ENCODE results near the gene ACAP3.

Gene ACAP3

DNA sequence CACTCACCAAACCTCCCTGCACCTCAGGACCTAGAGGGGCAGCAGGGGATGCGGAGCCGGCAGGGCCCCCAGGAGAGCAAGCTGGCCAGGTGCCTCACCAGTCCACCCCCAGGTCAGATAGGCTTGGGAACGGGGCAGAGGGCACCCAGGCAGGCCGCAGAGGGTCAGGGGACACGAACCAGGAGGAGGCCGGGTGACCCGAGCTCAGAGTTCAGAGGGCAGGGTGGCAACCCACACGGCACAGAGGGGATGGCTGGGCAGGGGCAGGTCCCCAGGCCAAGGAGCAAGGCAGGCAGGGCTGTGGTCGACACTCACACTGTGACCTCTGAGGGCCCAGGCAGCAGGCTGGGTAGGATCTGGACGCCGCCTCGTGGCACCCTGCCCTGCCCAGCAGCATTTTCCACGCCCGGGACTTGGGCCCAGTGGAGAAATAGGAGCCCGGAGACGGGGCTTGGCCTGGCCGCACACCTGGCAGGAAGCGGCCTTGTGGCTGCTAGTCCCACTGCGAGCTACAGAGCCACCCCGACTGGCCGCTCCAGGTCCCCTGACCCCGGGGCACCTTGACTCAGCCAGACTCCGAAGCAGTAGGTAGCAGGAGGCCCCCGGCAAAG is 36.2 kb upstream of the ACAP3 start:
- H3K4me3 ChIP-seq (ENCODE audit: low read depth, low read length), result no peak overlapping the region
- no peak for DNase-seq (ENCODE audit: low read depth)
- TF ChIP-seq, protein P1, sequence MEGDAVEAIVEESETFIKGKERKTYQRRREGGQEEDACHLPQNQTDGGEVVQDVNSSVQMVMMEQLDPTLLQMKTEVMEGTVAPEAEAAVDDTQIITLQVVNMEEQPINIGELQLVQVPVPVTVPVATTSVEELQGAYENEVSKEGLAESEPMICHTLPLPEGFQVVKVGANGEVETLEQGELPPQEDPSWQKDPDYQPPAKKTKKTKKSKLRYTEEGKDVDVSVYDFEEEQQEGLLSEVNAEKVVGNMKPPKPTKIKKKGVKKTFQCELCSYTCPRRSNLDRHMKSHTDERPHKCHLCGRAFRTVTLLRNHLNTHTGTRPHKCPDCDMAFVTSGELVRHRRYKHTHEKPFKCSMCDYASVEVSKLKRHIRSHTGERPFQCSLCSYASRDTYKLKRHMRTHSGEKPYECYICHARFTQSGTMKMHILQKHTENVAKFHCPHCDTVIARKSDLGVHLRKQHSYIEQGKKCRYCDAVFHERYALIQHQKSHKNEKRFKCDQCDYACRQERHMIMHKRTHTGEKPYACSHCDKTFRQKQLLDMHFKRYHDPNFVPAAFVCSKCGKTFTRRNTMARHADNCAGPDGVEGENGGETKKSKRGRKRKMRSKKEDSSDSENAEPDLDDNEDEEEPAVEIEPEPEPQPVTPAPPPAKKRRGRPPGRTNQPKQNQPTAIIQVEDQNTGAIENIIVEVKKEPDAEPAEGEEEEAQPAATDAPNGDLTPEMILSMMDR (IDR thresholded peaks at IDR 0.05; ENCODE audit: insufficient read depth, low read depth, low read length, missing control alignments), result no peak

DNA sequence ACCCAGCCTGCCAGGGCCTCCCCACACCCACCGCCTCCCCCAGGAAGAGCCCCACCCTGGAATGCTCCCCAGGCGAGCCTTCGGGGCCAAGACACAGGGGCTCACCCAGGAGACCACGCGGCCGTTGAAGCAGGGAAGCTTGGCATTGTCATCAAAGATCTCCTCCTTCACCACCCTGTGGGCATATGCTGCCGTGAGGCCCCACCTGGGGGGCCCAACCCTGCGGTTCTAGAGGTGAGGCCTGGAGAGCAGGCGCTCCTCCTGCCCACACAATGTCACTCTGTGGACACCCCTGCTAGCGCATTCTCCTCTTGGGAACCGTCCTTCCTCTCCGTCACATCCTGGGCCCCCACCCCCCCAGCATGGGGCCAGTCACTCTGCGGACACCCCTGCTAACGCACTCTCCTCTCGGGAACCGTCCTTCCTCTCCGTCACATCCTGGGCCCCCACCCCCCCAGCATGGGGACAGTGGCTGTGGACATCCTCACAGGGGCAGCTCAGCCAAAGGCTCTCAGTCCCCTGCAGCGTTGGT is 34.9 kb upstream of the ACAP3 start:
- no peak overlapping the region for H3K4me3 ChIP-seq (ENCODE audit: low read depth, low read length)
- no peak for DNase-seq (ENCODE audit: low read depth)
- TF ChIP-seq, protein P1 (IDR thresholded peaks at IDR 0.05; ENCODE audit: insufficient read depth, low read depth, low read length, missing control alignments), result no peak

DNA sequence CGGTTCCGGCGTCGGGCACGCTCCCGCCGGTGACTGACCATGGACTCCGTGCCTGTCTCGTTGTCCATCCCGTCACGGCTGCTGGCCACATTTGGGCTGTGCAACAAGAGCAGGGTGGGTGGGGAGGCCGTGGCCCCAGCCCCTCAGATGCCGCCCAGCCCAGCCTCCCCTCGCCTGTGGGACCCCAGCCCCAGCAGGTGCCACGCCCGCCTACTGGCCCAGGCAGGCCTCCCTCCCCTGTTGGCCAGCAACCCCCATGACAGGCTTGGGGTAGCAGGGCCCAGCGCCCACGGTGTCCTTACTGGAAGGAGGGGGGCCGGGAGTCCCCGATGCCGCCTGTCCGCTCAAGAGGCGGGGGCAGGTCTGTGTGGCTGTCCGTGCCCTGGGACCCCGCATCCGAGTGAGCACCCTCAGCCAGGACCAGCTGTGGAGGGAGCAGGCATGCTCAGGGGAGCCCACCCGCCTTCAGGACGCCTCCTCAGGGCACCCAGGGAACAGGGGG is 34.4 kb upstream of the ACAP3 start:
- DNase-seq (ENCODE audit: low read depth), result no peak
- no peak overlapping the region for H3K4me3 ChIP-seq (ENCODE audit: low read depth, low read length)
- TF ChIP-seq, protein P1 (IDR thresholded peaks at IDR 0.05; ENCODE audit: insufficient read depth, low read depth, low read length, missing control alignments), result no peak

DNA sequence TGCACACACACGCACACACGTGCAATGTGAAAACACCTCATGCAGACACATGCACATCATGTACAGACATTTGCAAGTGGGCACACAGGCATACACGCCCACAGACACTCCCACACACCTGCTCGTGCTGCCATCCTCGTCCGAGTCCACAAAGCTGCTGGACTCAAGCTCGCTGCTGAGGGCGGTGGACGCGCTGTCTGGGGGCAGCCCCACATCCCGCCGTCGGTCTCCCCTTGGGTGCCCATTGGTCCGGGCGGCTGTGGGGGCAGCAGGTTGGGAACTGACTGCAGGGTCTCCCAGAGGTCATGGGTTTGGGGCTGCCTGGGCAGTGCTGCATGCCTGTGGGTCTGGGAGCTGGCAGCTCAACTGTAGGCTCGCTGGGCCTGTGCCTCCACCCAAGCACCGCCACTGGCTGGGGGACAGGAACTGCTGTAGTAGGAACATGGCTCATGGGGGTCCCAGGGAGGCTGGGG is 33.9 kb upstream of the ACAP3 start:
- no peak for DNase-seq (ENCODE audit: low read depth)
- TF ChIP-seq, protein P1 (IDR thresholded peaks at IDR 0.05; ENCODE audit: insufficient read depth, low read depth, low read length, missing control alignments), result no peak
- no peak overlapping the region for H3K4me3 ChIP-seq (ENCODE audit: low read depth, low read length)

DNA sequence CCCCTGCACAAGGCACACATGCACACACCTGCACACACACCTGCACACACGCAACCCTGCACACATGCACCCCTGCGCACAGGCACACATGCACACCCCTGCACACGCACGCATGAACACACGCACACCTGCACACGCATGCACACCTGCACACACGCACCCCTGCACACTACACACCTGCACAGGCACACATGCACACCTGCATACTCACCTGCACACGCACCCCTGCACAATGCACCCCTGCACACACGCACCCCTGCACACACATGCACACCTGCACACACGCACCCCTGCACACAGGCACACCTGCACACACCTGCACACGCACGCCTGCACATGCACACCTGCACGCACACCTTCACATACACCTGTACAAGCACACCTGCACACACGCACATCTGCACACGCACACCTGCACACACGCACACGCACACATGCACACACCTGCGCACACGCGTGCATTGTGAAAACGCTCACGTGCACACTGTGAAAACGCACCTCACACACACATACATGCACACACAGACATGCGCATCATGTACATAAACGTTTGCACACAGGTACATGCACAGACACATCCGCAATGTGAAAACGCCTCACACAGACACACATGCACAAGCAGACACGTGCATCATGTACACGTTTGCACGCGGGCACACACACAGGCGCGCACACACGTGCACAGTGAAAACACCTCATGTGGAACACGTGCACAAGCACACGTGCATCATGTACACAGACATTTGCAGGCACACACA is 33.2 kb upstream of the ACAP3 start:
- H3K4me3 ChIP-seq (ENCODE audit: low read depth, low read length), result no peak overlapping the region
- DNase-seq (ENCODE audit: low read depth), result no peak
- TF ChIP-seq, protein P1 (IDR thresholded peaks at IDR 0.05; ENCODE audit: insufficient read depth, low read depth, low read length, missing control alignments), result no peak

DNA sequence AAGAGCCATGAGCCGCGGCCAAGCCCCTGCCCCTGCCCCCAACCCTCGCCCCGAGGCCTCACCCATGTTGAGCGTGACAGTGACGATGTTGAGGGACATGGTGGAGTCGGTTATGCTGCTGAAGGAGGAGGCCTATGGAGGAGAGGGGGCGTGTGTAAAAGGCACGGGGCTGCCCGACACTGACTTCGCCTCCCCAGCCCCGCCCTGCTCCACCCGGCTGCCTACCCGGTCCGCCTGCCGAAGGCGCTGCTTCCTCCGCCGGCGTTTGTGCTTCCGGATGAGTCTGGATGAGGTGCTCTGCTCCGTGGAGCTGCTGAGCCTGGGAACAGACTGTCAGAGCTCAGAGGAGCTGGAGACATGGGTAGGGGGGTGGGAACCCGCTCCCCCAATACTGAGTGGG is 32.5 kb upstream of the ACAP3 start:
- TF ChIP-seq, protein P1 (IDR thresholded peaks at IDR 0.05; ENCODE audit: insufficient read depth, low read depth, low read length, missing control alignments), result no peak
- H3K4me3 ChIP-seq (ENCODE audit: low read depth, low read length), result no peak overlapping the region
- no peak for DNase-seq (ENCODE audit: low read depth)

Measured in GM12865 (cell line).